GM21825 (cell line): Measurements from ENCODE around the gene WWP2.

Experiments used
- ATAC-seq: cut with Tn5 transposase; IDR thresholded peaks from one replicate; pipeline ENCODE4 v1.9.1; 2021; ENCODE audit warnings: mild to moderate bottlenecking, moderate library complexity; ENCODE audit not compliant: unreplicated experiment

WWP2 gene

DNA sequence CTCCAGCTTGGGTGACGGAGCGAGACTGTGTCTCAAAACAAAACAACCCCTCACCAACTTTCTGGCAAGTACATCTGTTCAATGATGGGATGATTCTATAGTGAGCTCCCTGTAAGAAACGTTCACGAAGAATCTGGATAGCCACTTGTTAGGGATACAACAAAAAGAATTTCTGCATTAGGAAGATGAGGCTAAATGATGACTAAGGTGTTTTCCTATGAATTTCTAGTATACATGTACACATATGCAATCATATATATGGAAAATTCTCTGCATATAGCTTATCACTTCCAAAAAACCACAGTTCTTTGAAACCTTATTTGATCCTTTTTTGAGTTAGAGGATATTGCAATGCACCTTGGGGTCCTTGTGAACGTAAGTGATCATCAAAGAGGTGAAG is 124.6 kb downstream of the WWP2 start:
- ATAC-seq, result no peak

- ATAC-seq, result peak; percentile 80
Observed at GRCh38 chr16:69888005-69888590, 126.0 kb downstream of the WWP2 start.

- no peak for ATAC-seq
Observed at GRCh38 chr16:69889295-69889964, 127.3 kb downstream of the WWP2 start.

GRCh38 chr16:69890114-69890891 is 128.2 kb downstream of the WWP2 start:
- ATAC-seq, result no peak

DNA sequence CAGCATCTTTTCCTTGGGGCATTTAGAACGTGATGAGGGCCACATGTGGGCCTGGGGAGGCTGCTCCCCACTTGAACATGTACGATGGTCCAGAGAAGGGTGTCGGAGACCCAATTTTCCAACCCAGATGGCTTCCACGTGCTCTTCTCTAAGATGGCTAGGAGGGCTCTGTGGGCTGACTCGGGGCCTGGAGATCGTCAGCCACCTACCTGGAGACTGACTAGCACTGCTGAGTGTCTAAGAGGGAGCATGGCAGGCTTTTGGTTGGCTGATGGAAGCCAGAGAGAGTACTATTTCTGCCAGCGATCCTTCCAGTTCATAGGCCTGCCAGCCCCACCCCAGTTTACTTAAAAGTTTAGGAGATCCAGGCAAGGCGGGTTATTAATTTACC is 128.8 kb downstream of the WWP2 start:
- ATAC-seq, result no peak

- ATAC-seq, result no peak
Observed at GRCh38 chr16:69892378-69892777, 130.2 kb downstream of the WWP2 start.

DNA sequence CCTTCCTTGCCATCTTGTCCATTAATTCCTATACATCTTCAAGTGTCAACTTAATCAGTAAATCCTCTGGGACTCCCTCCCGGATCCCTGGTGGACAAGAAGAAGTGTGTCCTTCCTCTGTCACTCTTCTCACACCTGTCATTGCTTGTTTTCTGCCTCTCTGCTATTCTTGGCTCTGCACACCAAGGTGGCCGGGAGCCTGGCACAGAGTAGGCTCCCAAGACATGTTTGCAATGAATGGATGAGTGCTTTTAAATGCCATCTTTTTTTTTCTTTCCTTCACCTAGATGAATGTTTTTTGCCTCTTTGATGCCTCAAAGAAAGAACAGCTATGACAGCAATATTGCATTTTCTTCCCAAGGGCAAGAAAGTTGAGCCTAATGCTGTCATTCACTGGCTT is 131.0 kb downstream of the WWP2 start:
- ATAC-seq, result no peak

GRCh38 chr16:69894676-69895075 is 132.5 kb downstream of the WWP2 start:
- ATAC-seq, result no peak

DNA sequence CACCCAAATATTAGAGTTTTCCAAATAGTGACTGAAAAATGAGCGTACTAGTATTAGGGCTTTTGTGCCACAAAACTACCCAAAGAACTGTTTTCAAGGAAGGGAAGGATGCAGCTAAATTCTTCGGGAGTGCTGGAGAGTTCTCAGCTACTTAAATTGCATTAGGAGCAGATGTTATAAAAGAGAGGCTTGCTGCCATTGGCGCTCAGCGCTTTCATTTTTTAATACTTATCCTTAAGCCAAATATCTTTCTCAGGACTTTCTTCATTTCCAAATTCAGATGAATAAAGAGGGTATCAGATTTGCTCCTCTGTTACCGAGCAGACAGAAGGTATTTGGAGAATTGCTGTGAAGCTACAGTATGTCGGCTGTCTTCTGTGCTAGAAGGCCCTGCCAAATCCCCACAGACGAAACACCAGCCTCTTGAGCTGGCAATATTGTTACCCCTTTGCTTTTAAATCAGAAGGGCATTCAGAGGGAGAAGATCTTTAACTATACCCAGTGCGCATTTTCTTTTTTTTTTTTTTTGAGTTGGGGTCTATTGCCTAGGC is 141.8 kb downstream of the WWP2 start:
- ATAC-seq, result no peak

- no peak for ATAC-seq
Observed at GRCh38 chr16:69904495-69905170, 142.5 kb downstream of the WWP2 start.

- no peak for ATAC-seq
Observed at GRCh38 chr16:69905171-69905555, 143.0 kb downstream of the WWP2 start.

DNA sequence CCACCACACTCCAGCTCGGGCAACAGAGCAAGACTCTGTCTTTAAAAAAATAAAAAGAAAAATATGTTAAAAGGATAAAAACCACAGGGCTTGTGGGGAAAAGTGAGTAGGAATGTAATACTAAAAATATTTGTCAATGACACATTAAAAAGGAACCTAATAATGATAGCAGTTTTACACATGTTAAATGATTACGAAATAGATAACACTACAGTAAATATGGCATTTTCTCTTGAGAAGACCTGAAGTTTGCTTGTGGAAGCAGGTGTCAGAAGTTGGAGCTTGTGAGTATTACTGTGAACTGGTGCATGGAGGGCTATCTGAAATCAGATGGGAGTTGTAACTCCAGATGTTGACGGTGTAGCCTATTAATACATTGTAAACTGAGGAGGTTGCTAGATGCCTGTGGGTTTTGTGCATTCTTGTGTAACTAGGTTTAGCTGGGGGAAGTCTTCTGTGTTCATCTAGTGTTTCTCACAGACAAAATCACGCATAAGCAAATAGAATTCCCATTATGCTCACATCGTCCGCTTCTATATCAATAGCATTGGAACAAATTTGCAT is 144.8 kb downstream of the WWP2 start:
- ATAC-seq, result no peak

- ATAC-seq, result no peak
Observed at GRCh38 chr16:69909043-69909442, 146.9 kb downstream of the WWP2 start.

- ATAC-seq, result no peak
Observed at GRCh38 chr16:69909760-69910159, 147.6 kb downstream of the WWP2 start.

- ATAC-seq, result no peak
Observed at GRCh38 chr16:69910964-69911363, 148.8 kb downstream of the WWP2 start.

DNA sequence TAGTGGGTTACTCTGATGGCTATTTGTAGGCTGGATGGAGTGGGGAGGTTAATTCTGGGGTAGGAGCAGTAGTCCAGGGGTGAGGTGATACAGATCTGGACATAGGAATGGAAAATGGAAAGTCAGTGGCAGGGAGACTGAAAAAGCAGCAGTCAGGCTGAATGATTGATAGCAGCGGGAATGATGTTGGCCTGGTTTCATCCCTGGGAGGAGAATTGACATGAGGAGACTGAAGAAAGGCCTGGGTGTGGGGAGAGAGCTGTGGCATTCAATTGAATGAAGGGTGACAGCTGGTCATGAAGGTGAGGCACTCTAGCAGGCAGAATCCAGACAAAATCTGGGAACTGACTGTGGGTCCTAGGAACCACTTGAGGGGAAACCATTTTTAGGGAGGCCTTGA is 154.3 kb downstream of the WWP2 start:
- no peak for ATAC-seq

DNA sequence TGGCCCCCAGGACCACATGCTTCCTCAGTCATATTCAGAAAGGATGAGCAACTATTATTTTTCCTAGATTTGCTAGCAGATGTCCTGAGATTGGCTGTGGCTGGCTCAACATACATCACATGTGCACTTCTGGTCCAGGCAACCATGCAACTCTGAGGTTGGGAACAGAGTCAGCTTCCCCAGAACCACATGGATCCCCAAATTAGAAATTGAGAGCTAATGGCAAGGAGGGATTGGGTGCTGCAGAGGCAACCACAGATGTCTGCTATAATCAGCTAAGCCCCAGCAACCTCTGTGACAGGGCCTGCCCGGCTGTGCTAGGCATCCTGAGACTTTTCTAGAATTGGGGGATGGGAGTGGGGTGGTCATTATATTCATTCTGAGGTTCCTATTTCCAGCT is 155.2 kb downstream of the WWP2 start:
- no peak for ATAC-seq

DNA sequence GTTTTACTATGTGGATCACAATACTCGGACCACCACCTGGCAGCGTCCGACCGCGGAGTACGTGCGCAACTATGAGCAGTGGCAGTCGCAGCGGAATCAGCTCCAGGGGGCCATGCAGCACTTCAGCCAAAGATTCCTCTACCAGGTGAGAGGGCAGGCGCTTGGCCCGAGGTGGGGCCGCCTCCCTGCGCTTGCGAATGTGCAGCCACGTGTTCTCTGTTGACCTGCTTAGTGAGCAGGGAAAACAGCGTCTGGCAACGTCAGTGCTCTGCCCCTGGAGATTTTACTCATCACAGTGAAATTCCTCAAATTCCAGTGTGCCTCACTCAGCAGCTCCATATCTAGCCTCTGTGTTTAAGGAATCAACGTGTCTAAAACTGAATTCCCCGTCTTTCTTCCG is 155.6 kb downstream of the WWP2 start:
- ATAC-seq, result no peak

GRCh38 chr16:69918241-69918640 is 156.1 kb downstream of the WWP2 start:
- ATAC-seq, result no peak

DNA sequence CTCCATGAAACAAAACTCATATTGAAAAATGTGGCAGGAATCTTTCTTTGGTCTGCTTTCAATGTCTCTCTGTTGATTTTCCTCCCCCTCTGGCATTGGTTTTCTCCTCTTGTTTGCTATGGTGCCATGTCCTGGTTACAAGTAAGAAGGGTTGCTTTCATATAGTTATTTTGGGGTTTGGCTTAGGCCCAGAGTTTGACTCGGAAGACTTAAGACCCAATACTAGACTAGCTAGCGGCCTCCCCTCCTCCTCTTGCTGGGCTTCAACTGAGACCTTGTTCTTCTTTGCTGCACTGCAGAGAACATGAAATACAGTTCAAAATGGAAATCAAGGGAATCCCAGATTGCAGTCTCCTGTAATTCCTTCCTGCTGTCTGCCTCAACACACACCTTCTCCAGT is 159.0 kb downstream of the WWP2 start:
- no peak for ATAC-seq

- no peak for ATAC-seq
Observed at GRCh38 chr16:69922200-69922599, 160.1 kb downstream of the WWP2 start.
